Panc1 (cell line): ENCODE measurements around the gene CXCR5. TPM values are rescaled to one million over a fixed set of nuclear protein-coding genes. Genes with fewer than 3 reads are reported as not detected.

Source experiments
- ATAC-seq: fragments of 200-7000 bp; cut with Tn5 transposase; 2 replicates; pipeline ENCODE4 v1.9.1; 2020; ENCODE audit warnings: mild to moderate bottlenecking, moderate library complexity
- BruUV-seq: library from RNA; stranded (reverse); fragments of 400-500 nt; replicated peaks from 2 replicates; lab custom pipeline; 2021; lab: Mats Ljungman, UMichigan
- CTCF ChIA-PET: fragments of 300-600 bp; sonication (Branson Sonifier 250); formaldehyde crosslinking; loops from one replicate; lab custom pipeline; 2022; ENCODE audit warnings: antibody characterized with exemption; lab: Charles Lee
- POLR2A ChIA-PET: fragments of 300-600 bp; sonication (Branson Sonifier 250); formaldehyde crosslinking; loops from one replicate; lab custom pipeline; 2022; ENCODE audit warnings: antibody characterized with exemption; lab: Charles Lee
- DNase-seq: peaks from one replicate; pipeline ENCODE4 v3.0.0-alpha.2; 2010; ENCODE audit warnings: low read depth, low spot score
- H3K27ac ChIP-seq: 2 replicates; pipeline ENCODE4 v1.5.1; 2011; ENCODE audit warnings: mild to moderate bottlenecking, low read length, inconsistent platforms
- H3K27me3 ChIP-seq: fragments of 200-500 bp; sonication (Bioruptor generic); 2 replicates; pipeline ENCODE4 v1.6.0; 2014; ENCODE audit warnings: low read length, inconsistent platforms; ENCODE audit not compliant: control insufficient read depth, insufficient read depth
- H3K36me3 ChIP-seq: fragments of 200-500 bp; sonication (Bioruptor generic); 2 replicates; pipeline ENCODE4 v1.5.1; 2014; ENCODE audit warnings: inconsistent platforms, mild to moderate bottlenecking, low read length, moderate library complexity; ENCODE audit not compliant: control insufficient read depth, insufficient read depth
- H3K4me1 ChIP-seq: 2 replicates; pipeline ENCODE4 v1.5.1; 2011; ENCODE audit warnings: inconsistent platforms, mild to moderate bottlenecking, low read length, moderate library complexity; ENCODE audit not compliant: control insufficient read depth, insufficient read depth
- H3K4me3 ChIP-seq, 2 experiments: 2 replicates each; pipeline ENCODE4 v1.5.1; 2011 to 2012; ENCODE audit warnings: low read depth in 2 of 2, low read length in 2 of 2, mild to moderate bottlenecking in 2 of 2, inconsistent platforms in 1 of 2, moderate library complexity in 1 of 2
- H3K9me3 ChIP-seq: fragments of 200-500 bp; sonication (Bioruptor generic); 2 replicates; pipeline ENCODE4 v1.5.1; 2014; ENCODE audit warnings: low read depth, mild to moderate bottlenecking, inconsistent platforms, low read length, moderate library complexity; ENCODE audit not compliant: control insufficient read depth, insufficient read depth
- CTCF ChIP-seq: fragments of 450-650 bp; IDR thresholded peaks from 2 replicates; pipeline ENCODE4 v1.5.1; 2017; ENCODE audit warnings: mild to moderate bottlenecking
- POLR2AphosphoS5 ChIP-seq: IDR thresholded peaks from 2 replicates; pipeline ENCODE4 v1.6.1; 2012; ENCODE audit warnings: mild to moderate bottlenecking, low read depth, low read length, moderate library complexity
- REST ChIP-seq, 2 experiments: IDR thresholded peaks; 2 replicates each; pipeline ENCODE4 v1.6.1; 2011 to 2012; ENCODE audit warnings: low read depth in 2 of 2, control low read depth in 1 of 2, low read length in 1 of 2, mild to moderate bottlenecking in 1 of 2, moderate library complexity in 1 of 2; ENCODE audit not compliant: insufficient read depth in 1 of 2
- SIN3A ChIP-seq: IDR thresholded peaks from 2 replicates; pipeline ENCODE4 v1.6.1; 2012; ENCODE audit warnings: low read depth, mild to moderate bottlenecking, low read length, moderate library complexity, borderline replicate concordance; ENCODE audit not compliant: insufficient read depth
- TCF7L2 ChIP-seq: IDR thresholded peaks from 2 replicates; pipeline ENCODE4 v1.6.1; 2011; ENCODE audit warnings: mild to moderate bottlenecking, low read depth, low read length, inconsistent platforms
- in situ Hi-C: cut with HindIII; loops from 2 replicates; pipeline ENCODE4 v1.10.0; 2016; ENCODE audit warnings: low sequenced_read_pairs, low pct_unique_long_range_greater_than_20kb
- intact Hi-C: fragments of 100-400 bp; cut with micrococcal nuclease; formaldehyde crosslinking; loops from one replicate; pipeline ENCODE4 v1.10.0; 2022; ENCODE audit not compliant: unreplicated experiment
- total RNA-seq: library from RNA; stranded (reverse); gene quantifications from one replicate; pipeline ENCODE4 v1.2.1, GENCODE V29; 2021; ENCODE audit not compliant: unreplicated experiment

The CXCR5 gene
- total RNA-seq, 1 experiment from 2014 or later = not detected

- H3K9me3 ChIP-seq = no peaks in the 10 kb centered on the region
- intact Hi-C loops (no loop called here), in situ Hi-C loops (no loop called here)
- ChIA-PET CTCF (no interaction called here), POLR2A (interaction anchor here (0.5 kb wide), 1 partner anchor 26 kb away, joined by 4 read pairs; no protein-coding TSS in a partner anchor)
- TF ChIP-seq SIN3A (no peak), REST (IDR thresholded peaks at IDR 0.05; ENCODE audit: insufficient read depth in 1 of 2, low read depth in 2 of 2, low read length in 1 of 2) (no peak)
- DNase-seq (no peak), ATAC-seq (no peak)
- no peak overlapping the region for H3K4me3 ChIP-seq
- H3K4me1 ChIP-seq = peaks cover 35% of the 10 kb centered on the region
- H3K27me3 ChIP-seq = no peaks in the 10 kb centered on the region
- no TSS peak for BruUV-seq
- no peak overlapping the region for H3K27ac ChIP-seq
- H3K36me3 ChIP-seq = no peaks in the 10 kb centered on the region
Measured at GRCh38 chr11:118892964-118893363, 9.3 kb downstream of the CXCR5 start.

GRCh38 chr11:118893662-118894061 lies 10.0 kb downstream of the CXCR5 start:
- ChIA-PET POLR2A (no interaction called here), CTCF (no interaction called here)
- no peak for ATAC-seq
- Histone ChIP-seq H3K27ac (no peak overlapping the region), H3K4me3 (no peak overlapping the region), H3K36me3 (no peaks in the 10 kb centered on the region), H3K4me1 (peaks cover 37% of the 10 kb centered on the region), H3K27me3 (no peaks in the 10 kb centered on the region), H3K9me3 (no peaks in the 10 kb centered on the region)
- DNase-seq = no peak
- BruUV-seq = no TSS peak
- TF ChIP-seq REST (IDR thresholded peaks at IDR 0.05; ENCODE audit: insufficient read depth in 1 of 2, low read depth in 2 of 2, low read length in 1 of 2) (no peak), POLR2AphosphoS5 (no peak), TCF7L2 (no peak), CTCF (no peak), SIN3A (no peak)
- intact Hi-C loops (no loop called here), in situ Hi-C loops (no loop called here)
